ENCODE data around the gene SEC31B. TPM values are rescaled to one million over a fixed set of nuclear protein-coding genes. Genes with fewer than 3 reads are reported as not detected.

SEC31B gene
- total and polyA plus RNA-seq, 2 of the 8 experiments (the other 6 are each of a cell fraction or from before 2014, with no cell fraction given): 4.1 to 5.3 TPM

DNA sequence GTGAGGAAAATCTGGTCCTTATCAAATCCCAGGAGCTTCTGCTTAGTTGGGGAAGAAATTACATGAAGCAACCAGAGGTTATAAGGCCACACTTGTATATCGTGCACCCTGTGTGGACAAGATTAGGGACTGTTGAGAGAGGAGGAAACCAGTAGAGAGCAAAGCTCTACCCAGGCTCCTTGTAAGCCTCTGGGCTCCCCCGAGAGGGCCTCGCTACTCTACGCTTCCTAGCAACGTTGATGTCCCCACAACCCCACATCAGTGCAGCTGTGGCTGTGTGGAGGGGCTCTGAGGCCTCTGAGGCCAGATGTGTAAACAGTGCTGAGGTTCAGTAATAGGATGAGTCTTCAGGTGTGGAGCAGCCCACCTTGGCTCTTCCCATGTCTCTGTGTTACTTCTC is 32.1 kb upstream of the SEC31B start:
- H3K4ac ChIP-seq (replicated peaks; ENCODE audit: insufficient read length, low read depth, low read length): no peak overlapping the region
- no peaks in the 10 kb centered on the region for H3K9me3 ChIP-seq (ENCODE audit: insufficient read depth in 2 of 2, low read depth in 1 of 2, low read length in 1 of 2)
- no peak overlapping the region for H2BK5ac ChIP-seq (ENCODE audit: low read depth, low read length)
- no peaks in the 10 kb centered on the region for H3K23me2 ChIP-seq (ENCODE audit: low read depth, low read length)
- no peaks in the 10 kb centered on the region for H3K27me3 ChIP-seq (replicated peaks in 1 of 4; ENCODE audit: control insufficient read depth in 3 of 4, extremely low read depth in 1 of 4, insufficient read depth in 3 of 4, low read length in 3 of 4)
- H3K56ac ChIP-seq (replicated peaks; ENCODE audit: insufficient read length, low read depth, low read length): no peak overlapping the region
- H3K27ac ChIP-seq (ENCODE audit: low read depth, low read length): no peak overlapping the region
- no peak overlapping the region for H4K5ac ChIP-seq (ENCODE audit: insufficient read length, low read depth, low read length)
- no peak overlapping the region for H4K91ac ChIP-seq (replicated peaks; ENCODE audit: insufficient read length, low read length)
- no peak for DNase-seq (ENCODE audit: low read depth in 1 of 2, low spot score in 2 of 2)
- no peak overlapping the region for H2AFZ ChIP-seq (ENCODE audit: low read length)
- no peak overlapping the region for H2BK20ac ChIP-seq (ENCODE audit: low read length)
- H3K14ac ChIP-seq (ENCODE audit: insufficient read length): no peak overlapping the region
- H2BK15ac ChIP-seq (ENCODE audit: low read length): no peak overlapping the region
- no peak overlapping the region for H3K23ac ChIP-seq (ENCODE audit: insufficient read length)
- FAIRE-seq: no peak
- ChIA-PET CTCF (ENCODE audit: partially characterized antibody) (interaction anchor here (0.9 to 7.2 kb wide), 7 partner anchors 10 to 337 kb away, joined by 3 to 57 read pairs (median 7); no protein-coding TSS in a partner anchor), POLR2A (ENCODE audit: partially characterized antibody) (interaction anchor here (1.0 to 6.2 kb wide), 5 partner anchors 8 to 18 kb away, joined by 4 to 41 read pairs (median 21); no protein-coding TSS in a partner anchor)
- H3K4me3 ChIP-seq (ENCODE audit: extremely low read depth in 1 of 4, insufficient read depth in 2 of 4, low read depth in 3 of 4, low read length in 4 of 4): no peak overlapping the region
- no peak overlapping the region for H3K9ac ChIP-seq (replicated peaks in 1 of 4; ENCODE audit: extremely low read depth in 1 of 4, low read depth in 3 of 4, low read length in 3 of 4)
- H3K4me1 ChIP-seq (replicated peaks in 1 of 4; ENCODE audit: control insufficient read depth in 3 of 4, insufficient read depth in 4 of 4, low read length in 3 of 4): no peaks in the 10 kb centered on the region
- no peak overlapping the region for H2AK5ac ChIP-seq (ENCODE audit: low read depth, low read length)
- H2BK12ac ChIP-seq (ENCODE audit: low read depth, low read length): no peak overlapping the region
- H4K20me1 ChIP-seq (replicated peaks in 1 of 2; ENCODE audit: control insufficient read depth in 1 of 2, insufficient read depth in 2 of 2, low read length in 2 of 2): peaks cover 0 to 4% of the 10 kb centered on the region in 2 experiments
- no peak overlapping the region for H2BK120ac ChIP-seq (replicated peaks; ENCODE audit: low read depth, low read length)
- no peaks in the 10 kb centered on the region for H3K79me2 ChIP-seq (ENCODE audit: control insufficient read depth in 1 of 2, insufficient read depth in 2 of 2, low read length in 2 of 2)
- peaks cover 17 to 42% (median 37%) of the 10 kb centered on the region in 4 experiments; a peak in 7 of 8 replicates for H3K36me3 ChIP-seq (ENCODE audit: control insufficient read depth in 2 of 4, insufficient read depth in 4 of 4, low read length in 3 of 4)
- peaks cover 3% of the 10 kb centered on the region; the same call in 1 of the 2 replicates for H3K79me1 ChIP-seq (ENCODE audit: low read depth, low read length)
- H3K18ac ChIP-seq (ENCODE audit: extremely low read depth, low read length): no peak overlapping the region
- 93% methylated on average over 5 of the region's 5 CpGs; no CpG with 5 or more reads in 1 of the 2 experiments for WGBS, 2 experiments (ENCODE audit: extremely low coverage in 1 of 2, insufficient coverage in 1 of 2, insufficient read length in 1 of 2, insufficient replicate concordance in 2 of 2, low coverage in 1 of 2, low lambda C conversion rate in 2 of 2, missing lambda C conversion rate in 1 of 2)
- no peak overlapping the region for H3K4me2 ChIP-seq (ENCODE audit: insufficient read depth in 1 of 2, low read depth in 2 of 2, low read length in 2 of 2)
- no peak overlapping the region for H4K8ac ChIP-seq (ENCODE audit: extremely low read depth, insufficient read depth, low read length)
- TF ChIP-seq ZNF274 (IDR thresholded peaks at IDR 0.05; ENCODE audit: borderline replicate concordance, extremely low read depth, low read length) (no peak), CREB1 (IDR thresholded peaks at IDR 0.05) (no peak), FOSL1 (IDR thresholded peaks at IDR 0.05; ENCODE audit: insufficient read depth, low read depth, low read length) (no peak), TEAD4 (IDR thresholded peaks at IDR 0.05; ENCODE audit: low read depth, low read length) (no peak), SP2 (IDR thresholded peaks at IDR 0.05; ENCODE audit: low read length) (no peak), JUN (IDR thresholded peaks at IDR 0.05; ENCODE audit: low read depth, low read length) (no peak), CHD1 (IDR thresholded peaks at IDR 0.05; ENCODE audit: low read depth, low read length) (no peak), NANOG (IDR thresholded peaks at IDR 0.05; ENCODE audit: insufficient read depth, low read depth, low read length, poor library complexity, severe bottlenecking) (no peak), SAP30 (IDR thresholded peaks at IDR 0.05; ENCODE audit: insufficient read depth, insufficient replicate concordance, low read length) (no peak), SP4 (IDR thresholded peaks at IDR 0.05; ENCODE audit: low read length) (no peak), TCF12 (IDR thresholded peaks at IDR 0.05; ENCODE audit: low read depth, low read length) (no peak)
- TF ChIP-seq, protein P1, sequence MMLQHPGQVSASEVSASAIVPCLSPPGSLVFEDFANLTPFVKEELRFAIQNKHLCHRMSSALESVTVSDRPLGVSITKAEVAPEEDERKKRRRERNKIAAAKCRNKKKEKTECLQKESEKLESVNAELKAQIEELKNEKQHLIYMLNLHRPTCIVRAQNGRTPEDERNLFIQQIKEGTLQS (IDR thresholded peaks at IDR 0.05; ENCODE audit: insufficient read depth, low read depth, low read length): no peak

Data from H1 (cell line).